Brain pericyte (primary cell): ENCODE results near the gene VSX1.

ENCODE experiments used
- DNase-seq: peaks from one replicate; pipeline ENCODE4 v3.0.0-alpha.2; 2012; ENCODE audit warnings: low read depth, low spot score

Gene VSX1

GRCh38 chr20:25053255-25054031 lies 28.5 kb downstream of the VSX1 start:
- DNase-seq = no peak

DNA sequence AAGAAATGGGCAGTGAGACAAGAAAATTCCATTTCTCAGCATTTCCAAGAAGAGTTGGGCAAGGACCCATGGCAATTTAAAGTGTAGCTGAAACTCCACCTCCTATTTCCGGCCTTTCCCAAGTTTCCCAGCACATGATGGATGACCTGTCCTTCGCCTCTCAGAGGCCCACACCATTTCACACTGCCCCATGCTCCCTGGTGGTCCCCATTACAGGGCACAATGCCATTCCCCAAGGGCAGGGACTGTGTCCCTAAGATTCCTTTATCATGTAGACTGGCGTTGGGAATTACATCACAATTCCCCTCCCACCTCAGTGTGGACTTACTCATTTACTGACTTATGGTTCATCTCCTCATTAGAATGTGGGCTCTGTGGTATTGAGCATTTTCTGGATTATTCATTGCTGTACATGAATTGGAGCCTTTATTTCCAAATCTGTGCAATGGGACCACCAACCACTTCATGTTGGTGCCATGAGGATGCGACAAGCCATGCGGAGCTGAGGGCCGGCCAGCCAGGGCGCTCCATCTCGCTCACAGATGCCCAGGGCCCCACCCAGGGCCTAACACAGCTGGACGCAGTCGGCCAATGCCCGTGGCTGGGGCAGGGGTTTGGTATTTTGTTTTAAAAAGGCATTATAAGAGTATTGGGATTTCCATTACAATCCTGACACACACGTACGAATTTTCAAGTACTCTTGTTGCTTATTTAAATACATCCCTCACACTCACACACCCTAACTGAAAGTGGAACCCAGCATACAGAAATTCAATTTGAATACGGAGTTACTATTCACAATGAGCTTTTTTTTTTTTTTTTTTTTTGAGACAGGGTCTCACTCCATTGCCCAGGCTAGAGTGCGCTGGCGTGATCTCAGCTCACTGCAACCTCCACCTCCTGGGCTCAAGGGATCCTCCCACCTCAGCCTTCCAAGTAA lies 29.4 kb downstream of the VSX1 start:
- no peak for DNase-seq

- no peak for DNase-seq
Measured at GRCh38 chr20:25051386-25052155, 30.4 kb downstream of the VSX1 start.

DNA sequence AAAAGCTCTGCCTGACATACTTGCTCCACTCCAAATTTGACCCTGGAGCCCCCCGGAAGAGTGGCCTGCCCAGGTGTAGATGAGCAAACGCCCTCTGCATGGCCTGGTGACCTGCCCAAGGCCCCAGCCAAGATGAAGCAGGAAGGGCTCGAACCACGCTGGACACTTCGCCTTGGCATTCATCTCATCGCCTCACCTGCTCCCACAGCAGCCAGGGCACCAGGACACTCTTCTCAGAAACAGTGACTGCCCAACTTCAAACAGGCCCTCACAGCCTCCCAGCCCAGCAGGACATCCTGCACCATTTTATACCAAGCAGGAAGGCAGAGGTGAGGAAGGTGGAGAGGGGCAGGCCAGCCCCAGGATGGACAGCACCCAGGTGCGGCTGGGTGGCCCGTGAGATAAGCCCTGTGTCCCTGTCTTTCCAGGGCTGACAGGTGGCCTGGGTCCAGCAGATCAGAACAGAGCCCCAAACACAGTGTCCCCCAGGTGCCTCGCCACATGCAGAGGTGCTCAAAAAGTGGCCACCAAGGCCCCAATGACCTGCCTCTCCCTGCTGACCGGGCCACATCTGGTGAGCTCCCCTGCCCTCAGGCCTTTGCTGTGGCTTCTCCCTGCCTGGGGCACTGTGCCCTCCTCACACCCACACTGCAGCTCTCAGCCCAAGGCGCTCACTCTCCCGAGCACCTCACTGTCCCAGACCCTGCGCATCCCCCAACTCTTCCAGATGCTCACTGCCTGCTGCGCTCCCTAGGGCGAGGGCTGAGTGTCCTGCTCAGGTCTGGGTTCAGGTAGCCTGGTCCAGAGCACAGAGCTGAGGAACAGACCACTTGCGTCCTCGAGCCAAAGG lies 31.2 kb downstream of the VSX1 start:
- DNase-seq = no peak

DNA sequence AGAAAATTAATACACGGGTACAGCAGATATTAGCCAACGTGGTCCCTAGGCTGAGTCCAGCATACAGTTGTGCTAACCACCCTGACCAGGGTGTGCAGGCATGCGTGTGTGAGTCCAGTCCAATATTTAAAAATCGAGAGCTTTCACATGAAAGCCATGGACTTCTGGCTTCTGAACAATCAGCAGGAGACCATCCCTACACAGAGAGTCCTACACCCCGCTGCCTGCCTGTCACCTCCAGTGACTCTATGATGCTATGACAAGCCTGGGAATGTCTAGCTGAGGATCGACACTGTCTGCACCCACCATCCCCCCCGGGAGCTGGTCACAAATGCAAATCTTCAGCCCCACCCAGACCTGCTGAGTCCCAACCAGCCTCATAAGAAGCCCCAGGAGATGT lies 31.9 kb downstream of the VSX1 start:
- DNase-seq = no peak

GRCh38 chr20:25049261-25050060 lies 32.5 kb downstream of the VSX1 start:
- DNase-seq = no peak

GRCh38 chr20:25048519-25048952 lies 33.4 kb downstream of the VSX1 start:
- no peak for DNase-seq

GRCh38 chr20:25047766-25048165 lies 34.2 kb downstream of the VSX1 start:
- DNase-seq = no peak

DNA sequence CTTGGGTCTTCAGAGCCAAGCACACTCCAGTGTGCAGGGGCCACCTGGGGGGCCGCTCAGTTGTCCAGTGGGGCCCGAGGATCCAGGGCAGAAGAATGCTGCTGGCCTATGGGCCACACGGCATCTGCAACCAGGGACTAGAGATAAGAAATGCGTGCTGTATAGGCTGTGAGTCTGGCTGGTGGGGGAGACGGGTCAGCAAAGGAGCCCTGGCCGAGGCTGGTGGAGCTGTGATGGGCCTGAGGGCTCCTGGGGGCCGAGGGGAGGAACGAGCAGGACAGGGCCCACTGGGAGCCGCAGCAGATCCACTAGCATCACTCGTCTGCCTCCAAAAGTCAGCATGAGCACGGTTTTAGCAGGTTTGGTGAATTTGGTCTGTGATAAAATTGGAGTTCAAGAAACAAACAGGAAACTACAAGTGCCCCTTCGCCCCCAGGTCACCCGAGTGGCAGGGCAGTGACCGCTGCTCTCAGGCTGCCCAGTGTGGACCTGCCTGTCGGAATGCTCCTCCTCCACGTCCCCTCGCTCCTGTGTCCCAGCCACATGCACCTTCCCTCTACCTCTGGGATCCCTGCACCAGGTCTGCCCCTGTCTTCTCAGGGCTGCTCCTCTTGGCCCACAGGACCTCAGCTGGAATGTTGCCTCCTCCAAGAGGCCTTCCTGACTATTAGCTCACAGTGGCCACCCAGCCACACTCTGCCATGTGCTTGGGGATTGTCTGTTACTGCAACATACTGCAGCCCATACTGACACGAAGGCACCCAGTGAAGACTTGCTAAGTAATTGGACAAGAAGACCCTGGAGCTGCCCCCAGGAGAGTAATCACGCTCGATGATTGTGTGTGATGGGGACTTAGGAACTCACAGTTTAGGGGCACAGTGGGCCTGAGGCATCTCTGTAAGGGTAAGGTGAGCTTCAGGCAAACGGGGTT lies 34.9 kb downstream of the VSX1 start:
- no peak for DNase-seq

- no peak for DNase-seq
Measured at GRCh38 chr20:25046181-25046641, 35.7 kb downstream of the VSX1 start.

DNA sequence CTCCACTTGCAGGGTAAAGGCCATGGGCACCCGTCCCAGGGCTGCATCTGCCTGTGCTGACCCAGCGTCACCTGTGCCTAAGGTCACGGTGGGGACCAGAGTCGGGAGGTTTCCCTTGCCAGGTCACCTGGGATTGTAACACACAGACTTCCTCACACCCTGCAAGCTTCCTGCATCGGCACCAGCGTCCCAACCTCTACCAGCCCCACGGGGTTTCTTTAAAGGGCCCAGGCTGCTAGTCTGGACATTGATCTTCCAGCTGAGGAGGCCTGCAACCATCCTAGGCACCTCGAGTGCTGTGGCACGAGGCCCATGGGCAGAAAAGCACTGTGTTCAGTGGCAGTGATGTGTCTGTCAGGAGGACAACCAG lies 36.6 kb downstream of the VSX1 start:
- DNase-seq = no peak

DNA sequence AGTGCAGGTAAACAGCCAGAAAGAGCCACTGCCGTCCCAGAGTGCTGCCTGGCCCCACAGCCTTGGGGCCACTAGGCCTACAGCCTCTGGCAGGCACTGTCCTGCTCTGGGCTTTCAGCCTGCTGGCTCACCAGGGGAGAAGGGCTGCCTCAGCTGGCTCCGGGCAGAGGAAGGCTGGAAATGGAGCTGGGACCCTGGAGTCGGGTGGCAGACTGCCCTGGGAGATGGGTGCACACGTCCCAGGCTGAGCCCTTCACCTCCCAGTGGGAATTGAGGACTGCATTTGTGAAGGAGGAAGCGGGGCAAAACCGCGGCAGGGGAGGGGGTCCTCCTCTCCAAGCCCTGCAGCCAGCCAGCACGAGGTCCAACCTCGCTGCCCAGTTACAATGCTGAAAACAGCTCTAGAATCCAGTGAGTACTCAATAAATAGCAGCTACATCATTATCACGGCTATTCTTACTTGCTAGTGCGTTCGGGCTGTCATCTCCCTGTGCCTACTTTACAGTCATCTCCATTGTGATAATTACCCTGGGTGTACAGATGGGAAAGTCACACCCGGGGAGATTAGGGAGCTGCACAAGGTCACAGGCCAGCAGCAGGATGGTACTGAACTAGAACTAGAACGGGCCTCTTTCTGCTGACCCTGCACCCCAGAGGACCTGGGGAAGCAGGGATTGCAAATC lies 37.1 kb downstream of the VSX1 start:
- DNase-seq = no peak

GRCh38 chr20:25044261-25044560 lies 37.7 kb downstream of the VSX1 start:
- DNase-seq = no peak

- no peak for DNase-seq
Measured at GRCh38 chr20:25043499-25044260, 38.3 kb downstream of the VSX1 start.

- no peak for DNase-seq
Measured at GRCh38 chr20:25042531-25043498, 39.1 kb downstream of the VSX1 start.

GRCh38 chr20:25041813-25042530 lies 40.0 kb downstream of the VSX1 start:
- DNase-seq = no peak
